ACHN (cell line): ENCODE results near the gene RPL13A.

Experiments used
- DNase-seq: peaks from one replicate; pipeline ENCODE4 v3.0.0-alpha.2; 2015
- in situ Hi-C: cut with HindIII; loops from 2 replicates; pipeline ENCODE4 v1.10.0; 2017; ENCODE audit warnings: low sequenced_read_pairs, low pct_ligation_motif_present, low pct_unique_long_range_greater_than_20kb

Gene RPL13A

GRCh38 chr19:49474542-49474924, 12.9 kb upstream of the RPL13A start:
- no peak for DNase-seq
- in situ Hi-C loops, result no loop called here

GRCh38 chr19:49475191-49475917, 12.1 kb upstream of the RPL13A start:
- in situ Hi-C loops, result no loop called here
- no peak for DNase-seq

DNA sequence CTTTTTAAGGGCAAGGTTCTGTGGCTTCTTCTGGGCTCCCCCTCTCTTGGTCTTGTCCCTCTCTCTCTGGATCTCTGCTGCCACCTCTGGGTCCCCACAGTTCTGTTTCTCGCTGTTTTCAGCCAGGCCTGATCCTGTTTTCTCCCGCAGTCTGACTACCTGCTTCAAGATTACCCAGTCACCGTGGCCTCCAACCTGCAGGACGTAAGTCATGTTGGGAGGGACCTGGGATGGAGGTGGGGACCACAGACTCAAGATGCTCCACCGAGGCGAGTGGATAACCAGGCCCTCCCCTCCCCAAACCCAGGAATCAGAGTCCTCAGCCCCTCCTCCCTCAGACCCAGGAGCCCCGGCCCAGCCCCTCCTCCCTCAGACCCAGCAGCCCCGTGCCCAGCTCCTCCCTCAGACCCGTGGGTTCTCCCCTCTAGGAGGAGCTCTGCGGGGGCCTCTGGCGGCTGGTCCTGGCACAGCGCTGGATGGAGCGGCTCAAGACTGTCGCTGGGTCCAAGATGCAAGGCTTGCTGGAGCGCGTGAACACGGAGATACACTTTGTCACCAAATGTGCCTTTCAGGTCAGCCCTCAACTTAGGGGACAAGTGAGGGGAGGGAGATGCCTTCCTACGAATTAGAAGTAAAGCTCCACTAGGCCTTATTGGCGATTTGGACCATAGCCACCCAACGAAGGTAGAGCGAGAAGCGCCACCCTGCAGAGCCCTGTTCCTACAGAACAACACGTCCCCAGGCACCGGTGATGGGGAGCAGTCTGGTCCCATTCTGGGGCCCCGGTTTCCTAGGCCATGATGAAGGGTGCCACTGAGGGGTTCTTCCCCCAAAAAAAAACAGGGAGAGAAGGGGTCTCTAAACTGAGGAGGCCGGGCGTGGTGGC, 11.2 kb upstream of the RPL13A start:
- in situ Hi-C loops, result no loop called here
- DNase-seq, result no peak

- in situ Hi-C loops, result no loop called here
- DNase-seq, result no peak
Observed at GRCh38 chr19:49479975-49480628, 7.3 kb upstream of the RPL13A start.

GRCh38 chr19:49481020-49481683, 6.3 kb upstream of the RPL13A start:
- DNase-seq, result no peak
- in situ Hi-C loops, result no loop called here

GRCh38 chr19:49486232-49486631, 1.2 kb upstream of the RPL13A start:
- in situ Hi-C loops, result no loop called here
- DNase-seq, result no peak

GRCh38 chr19:49486710-49487276, 615 bp upstream of the RPL13A start:
- no peak for DNase-seq
- in situ Hi-C loops, result no loop called here

GRCh38 chr19:49488046-49488862, 846 bp downstream of the RPL13A start:
- no peak for DNase-seq
- in situ Hi-C loops, result no loop called here

- DNase-seq, result no peak
- in situ Hi-C loops, result no loop called here
Observed at GRCh38 chr19:49488863-49489537, 1.6 kb downstream of the RPL13A start.

- in situ Hi-C loops, result no loop called here
- DNase-seq, result no peak
Observed at GRCh38 chr19:49489601-49490167, 2.3 kb downstream of the RPL13A start.

GRCh38 chr19:49490287-49491029, 3.0 kb downstream of the RPL13A start:
- DNase-seq, result no peak
- in situ Hi-C loops, result no loop called here

DNA sequence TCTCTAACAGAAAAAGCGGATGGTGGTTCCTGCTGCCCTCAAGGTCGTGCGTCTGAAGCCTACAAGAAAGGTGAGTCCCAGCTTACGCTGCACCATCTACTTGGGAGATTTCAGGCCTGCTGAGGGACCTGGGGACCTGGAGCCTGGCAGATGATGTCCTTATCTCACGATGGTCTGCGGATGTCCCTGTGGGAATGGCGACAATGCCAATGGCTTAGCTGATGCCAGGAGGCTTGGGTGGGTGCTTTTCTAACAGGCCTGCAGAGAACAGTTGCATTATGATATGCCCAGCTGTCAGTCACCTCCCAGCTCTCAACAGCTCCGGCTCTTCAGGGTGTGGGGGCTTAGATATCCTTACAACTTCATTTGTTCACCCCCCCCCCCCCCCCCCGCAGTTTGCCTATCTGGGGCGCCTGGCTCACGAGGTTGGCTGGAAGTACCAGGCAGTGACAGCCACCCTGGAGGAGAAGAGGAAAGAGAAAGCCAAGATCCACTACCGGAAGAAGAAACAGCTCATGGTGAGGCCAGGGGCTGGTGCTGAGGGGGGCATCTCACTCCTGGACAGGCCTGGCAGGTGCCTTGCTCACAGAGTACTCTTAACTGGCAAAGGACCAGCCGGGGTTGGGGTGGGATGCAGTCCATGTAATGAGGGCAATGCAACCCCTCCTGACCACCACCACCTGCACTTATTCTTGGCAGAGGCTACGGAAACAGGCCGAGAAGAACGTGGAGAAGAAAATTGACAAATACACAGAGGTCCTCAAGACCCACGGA, 3.8 kb downstream of the RPL13A start:
- no peak for DNase-seq
- in situ Hi-C loops, result no loop called here

DNA sequence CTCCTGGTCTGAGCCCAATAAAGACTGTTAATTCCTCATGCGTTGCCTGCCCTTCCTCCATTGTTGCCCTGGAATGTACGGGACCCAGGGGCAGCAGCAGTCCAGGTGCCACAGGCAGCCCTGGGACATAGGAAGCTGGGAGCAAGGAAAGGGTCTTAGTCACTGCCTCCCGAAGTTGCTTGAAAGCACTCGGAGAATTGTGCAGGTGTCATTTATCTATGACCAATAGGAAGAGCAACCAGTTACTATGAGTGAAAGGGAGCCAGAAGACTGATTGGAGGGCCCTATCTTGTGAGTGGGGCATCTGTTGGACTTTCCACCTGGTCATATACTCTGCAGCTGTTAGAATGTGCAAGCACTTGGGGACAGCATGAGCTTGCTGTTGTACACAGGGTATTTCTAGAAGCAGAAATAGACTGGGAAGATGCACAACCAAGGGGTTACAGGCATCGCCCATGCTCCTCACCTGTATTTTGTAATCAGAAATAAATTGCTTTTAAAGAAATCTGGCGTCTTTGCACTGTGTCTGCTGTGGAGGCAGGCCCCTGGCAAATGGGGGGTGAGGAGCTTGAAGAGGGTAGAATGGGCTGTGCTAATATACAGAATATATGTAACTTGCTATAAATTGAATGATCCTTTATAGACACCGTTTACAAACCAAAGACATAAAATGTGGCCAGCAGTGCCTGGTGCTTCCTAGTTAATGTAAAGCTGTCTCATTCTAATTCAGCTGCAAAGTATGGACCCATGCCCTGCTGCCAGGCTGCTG, 4.6 kb downstream of the RPL13A start:
- DNase-seq, result no peak
- in situ Hi-C loops, result no loop called here

DNA sequence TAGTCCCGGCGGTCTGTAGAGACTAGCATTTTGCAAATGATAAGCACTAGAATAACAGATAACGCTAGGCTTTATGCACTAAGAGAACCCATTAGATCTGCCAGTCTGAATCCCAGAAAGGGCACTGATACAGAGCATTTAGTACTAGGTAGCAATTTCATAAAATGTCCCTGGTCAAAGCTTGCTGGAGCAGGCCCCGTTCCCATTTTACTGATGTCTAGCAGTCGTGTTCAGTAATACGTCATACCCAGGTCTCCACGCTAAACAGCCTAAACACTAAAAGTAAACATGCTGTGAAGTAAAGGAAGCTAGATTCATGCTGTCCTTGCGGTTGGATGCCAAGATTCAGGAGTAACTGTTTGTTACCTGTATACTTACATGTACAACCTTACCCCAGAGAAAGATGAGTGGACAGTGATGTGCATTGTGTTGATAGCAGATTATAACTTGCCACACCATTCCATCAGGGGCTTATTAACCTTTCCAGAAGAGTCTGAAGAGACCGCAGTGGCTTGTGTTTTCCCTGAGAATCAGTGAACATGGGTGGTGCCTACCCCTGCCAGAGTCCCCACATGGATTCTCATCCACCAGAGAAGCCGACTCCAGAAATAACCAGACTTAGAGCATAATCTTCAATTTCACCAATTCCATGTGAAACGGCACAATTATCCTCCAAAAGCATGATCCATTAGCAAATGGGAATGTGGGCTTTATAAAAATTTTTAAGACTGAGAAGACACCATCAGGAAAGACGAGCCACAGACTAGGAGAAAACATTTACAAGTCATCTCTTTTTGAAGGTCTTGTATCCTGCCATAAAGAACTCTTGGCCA, 5.4 kb downstream of the RPL13A start:
- in situ Hi-C loops, result no loop called here
- DNase-seq, result no peak
